Retinal pigment epithelial cell (primary cell): ENCODE measurements around the gene DISP3.

Experiments used
- DNase-seq: peaks from one replicate; pipeline ENCODE4 v3.0.0-alpha.2; 2010; ENCODE audit warnings: low read depth
- H3K4me3 ChIP-seq: 2 replicates; pipeline ENCODE4 v1.5.1; 2011; ENCODE audit warnings: mild to moderate bottlenecking, low read length, control low read depth, moderate library complexity
- CTCF ChIP-seq: conservative IDR thresholded peaks from 2 replicates; pipeline ENCODE4 v1.5.1; 2011; ENCODE audit warnings: low read depth, low read length, control low read depth, inconsistent platforms

Gene DISP3

GRCh38 chr1:11520531-11521233 lies 41.7 kb downstream of the DISP3 start:
- TF ChIP-seq CTCF, result no peak
- no peak for DNase-seq
- no peak overlapping the region for H3K4me3 ChIP-seq

GRCh38 chr1:11521582-11522399 lies 42.8 kb downstream of the DISP3 start:
- DNase-seq, result no peak
- TF ChIP-seq CTCF, result no peak
- H3K4me3 ChIP-seq, result no peak overlapping the region

- DNase-seq, result no peak
- TF ChIP-seq CTCF, result no peak
- no peak overlapping the region for H3K4me3 ChIP-seq
Observed at GRCh38 chr1:11522400-11523235, 43.7 kb downstream of the DISP3 start.

GRCh38 chr1:11523261-11523660 lies 44.3 kb downstream of the DISP3 start:
- no peak overlapping the region for H3K4me3 ChIP-seq
- TF ChIP-seq CTCF, result no peak
- no peak for DNase-seq

GRCh38 chr1:11523746-11524464 lies 45.0 kb downstream of the DISP3 start:
- no peak for DNase-seq
- TF ChIP-seq CTCF, result no peak
- H3K4me3 ChIP-seq, result no peak overlapping the region

GRCh38 chr1:11524465-11525150 lies 45.7 kb downstream of the DISP3 start:
- DNase-seq, result no peak
- H3K4me3 ChIP-seq, result no peak overlapping the region
- no peak for TF ChIP-seq CTCF
